Measurements from ENCODE around the gene CLEC17A.

GRCh38 chr19:14629557-14629956 is 46.7 kb downstream of the CLEC17A start:
- TF ChIP-seq, protein P1, sequence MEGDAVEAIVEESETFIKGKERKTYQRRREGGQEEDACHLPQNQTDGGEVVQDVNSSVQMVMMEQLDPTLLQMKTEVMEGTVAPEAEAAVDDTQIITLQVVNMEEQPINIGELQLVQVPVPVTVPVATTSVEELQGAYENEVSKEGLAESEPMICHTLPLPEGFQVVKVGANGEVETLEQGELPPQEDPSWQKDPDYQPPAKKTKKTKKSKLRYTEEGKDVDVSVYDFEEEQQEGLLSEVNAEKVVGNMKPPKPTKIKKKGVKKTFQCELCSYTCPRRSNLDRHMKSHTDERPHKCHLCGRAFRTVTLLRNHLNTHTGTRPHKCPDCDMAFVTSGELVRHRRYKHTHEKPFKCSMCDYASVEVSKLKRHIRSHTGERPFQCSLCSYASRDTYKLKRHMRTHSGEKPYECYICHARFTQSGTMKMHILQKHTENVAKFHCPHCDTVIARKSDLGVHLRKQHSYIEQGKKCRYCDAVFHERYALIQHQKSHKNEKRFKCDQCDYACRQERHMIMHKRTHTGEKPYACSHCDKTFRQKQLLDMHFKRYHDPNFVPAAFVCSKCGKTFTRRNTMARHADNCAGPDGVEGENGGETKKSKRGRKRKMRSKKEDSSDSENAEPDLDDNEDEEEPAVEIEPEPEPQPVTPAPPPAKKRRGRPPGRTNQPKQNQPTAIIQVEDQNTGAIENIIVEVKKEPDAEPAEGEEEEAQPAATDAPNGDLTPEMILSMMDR (IDR thresholded peaks at IDR 0.05), result no peak
- TF ChIP-seq POLR2AphosphoS5 (IDR thresholded peaks at IDR 0.05), result no peak
